OCI-LY1 (cell line): ENCODE measurements around the gene TMEM150C.

Experiments used
- CTCF ChIP-seq: fragments of 200-600 bp; sonication (generic), shearing (Covaris generic); IDR thresholded peaks from 2 replicates; pipeline ENCODE4 v1.5.1; 2017; ENCODE audit warnings: mild to moderate bottlenecking, antibody characterized with exemption, low read length, moderate library complexity, mixed read lengths
- EZH2 ChIP-seq: fragments of 200-600 bp; sonication (generic), shearing (Covaris generic); IDR thresholded peaks from 2 replicates; pipeline ENCODE4 v1.8.0; 2017; ENCODE audit warnings: borderline replicate concordance, mixed run types, mild to moderate bottlenecking, antibody characterized with exemption, low read length, moderate library complexity, mixed read lengths

- TF ChIP-seq EZH2 (no peak), CTCF (no peak)
Observed at GRCh38 chr4:82604522-82604921, 42.7 kb upstream of the TMEM150C start.
